GM19025 (cell line): ENCODE measurements around the gene TMEM163.
"Not testable (repeated sequence)": the region's sequence is repeated elsewhere in the genome, so short reads cannot be mapped to it uniquely, and the experiment has no call there.

Experiments used
- ATAC-seq: cut with Tn5 transposase; IDR thresholded peaks from one replicate; pipeline ENCODE4 v1.9.1; 2021; ENCODE audit warnings: mild to moderate bottlenecking, low read depth, moderate library complexity; ENCODE audit not compliant: unreplicated experiment

Gene TMEM163

GRCh38 chr2:134667081-134667480 lies 51.7 kb downstream of the TMEM163 start:
- ATAC-seq = no peak

- ATAC-seq = no peak
Measured at GRCh38 chr2:134665727-134666506, 52.9 kb downstream of the TMEM163 start.

- no peak for ATAC-seq
Measured at GRCh38 chr2:134663451-134664450, 55.0 kb downstream of the TMEM163 start.

GRCh38 chr2:134662751-134663150 lies 56.0 kb downstream of the TMEM163 start:
- no peak for ATAC-seq

- no peak for ATAC-seq
Measured at GRCh38 chr2:134660626-134661402, 58.0 kb downstream of the TMEM163 start.

GRCh38 chr2:134659724-134660123 lies 59.1 kb downstream of the TMEM163 start:
- ATAC-seq = no peak

GRCh38 chr2:134657650-134658250 lies 61.0 kb downstream of the TMEM163 start:
- no peak for ATAC-seq

- ATAC-seq = not testable (repeated sequence)
Measured at GRCh38 chr2:134656391-134656790, 62.4 kb downstream of the TMEM163 start.

- no peak for ATAC-seq
Measured at GRCh38 chr2:134648586-134648985, 70.2 kb downstream of the TMEM163 start.

GRCh38 chr2:134647607-134648256 lies 71.1 kb downstream of the TMEM163 start:
- ATAC-seq = no peak

GRCh38 chr2:134642938-134643337 lies 75.9 kb downstream of the TMEM163 start:
- no peak for ATAC-seq

- ATAC-seq = no peak
Measured at GRCh38 chr2:134640494-134640893, 78.3 kb downstream of the TMEM163 start.

- no peak for ATAC-seq
Measured at GRCh38 chr2:134639265-134639664, 79.5 kb downstream of the TMEM163 start.

GRCh38 chr2:134636714-134637113 lies 82.1 kb downstream of the TMEM163 start:
- no peak for ATAC-seq

GRCh38 chr2:134634054-134634753 lies 84.6 kb downstream of the TMEM163 start:
- ATAC-seq = no peak

- no peak for ATAC-seq
Measured at GRCh38 chr2:134630504-134631159, 88.2 kb downstream of the TMEM163 start.

GRCh38 chr2:134628453-134628852 lies 90.3 kb downstream of the TMEM163 start:
- no peak for ATAC-seq

GRCh38 chr2:134626781-134627180 lies 92.0 kb downstream of the TMEM163 start:
- no peak for ATAC-seq

GRCh38 chr2:134625311-134625710 lies 93.5 kb downstream of the TMEM163 start:
- ATAC-seq = no peak
